ENCODE measurements around the gene DYRK3.

DNA sequence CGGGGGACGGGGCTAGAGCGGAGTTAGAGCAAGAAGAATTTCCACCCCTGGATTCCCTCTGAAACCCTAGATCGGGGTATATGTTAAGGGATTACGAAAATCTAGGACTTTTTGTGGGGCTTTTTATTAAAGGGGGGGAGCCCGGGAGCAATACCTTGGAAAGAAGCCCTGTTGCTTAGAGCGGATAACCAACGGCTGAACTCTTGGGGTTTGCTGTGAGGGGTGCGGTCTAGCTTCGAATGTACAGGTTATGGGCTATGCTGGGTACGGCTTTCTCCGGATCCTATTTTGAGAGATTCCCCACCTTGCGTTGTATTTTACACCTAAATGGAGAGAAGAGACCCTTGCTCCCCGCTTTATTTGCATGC, 626 bp downstream of the DYRK3 start:
- TF ChIP-seq CTCF (IDR thresholded peaks at IDR 0.05) (no peak), POLR2A (IDR thresholded peaks at IDR 0.05) (no peak), EP300 (IDR thresholded peaks at IDR 0.05) (no peak)
